Kasumi-1 (cell line): Measurements from ENCODE around the gene MYOM1.

Source experiments
- DNase-seq, 2 experiments: peaks; one replicate each; lab custom pipeline; 2025; lab: John Stamatoyannopoulos, UW

MYOM1 gene

DNA sequence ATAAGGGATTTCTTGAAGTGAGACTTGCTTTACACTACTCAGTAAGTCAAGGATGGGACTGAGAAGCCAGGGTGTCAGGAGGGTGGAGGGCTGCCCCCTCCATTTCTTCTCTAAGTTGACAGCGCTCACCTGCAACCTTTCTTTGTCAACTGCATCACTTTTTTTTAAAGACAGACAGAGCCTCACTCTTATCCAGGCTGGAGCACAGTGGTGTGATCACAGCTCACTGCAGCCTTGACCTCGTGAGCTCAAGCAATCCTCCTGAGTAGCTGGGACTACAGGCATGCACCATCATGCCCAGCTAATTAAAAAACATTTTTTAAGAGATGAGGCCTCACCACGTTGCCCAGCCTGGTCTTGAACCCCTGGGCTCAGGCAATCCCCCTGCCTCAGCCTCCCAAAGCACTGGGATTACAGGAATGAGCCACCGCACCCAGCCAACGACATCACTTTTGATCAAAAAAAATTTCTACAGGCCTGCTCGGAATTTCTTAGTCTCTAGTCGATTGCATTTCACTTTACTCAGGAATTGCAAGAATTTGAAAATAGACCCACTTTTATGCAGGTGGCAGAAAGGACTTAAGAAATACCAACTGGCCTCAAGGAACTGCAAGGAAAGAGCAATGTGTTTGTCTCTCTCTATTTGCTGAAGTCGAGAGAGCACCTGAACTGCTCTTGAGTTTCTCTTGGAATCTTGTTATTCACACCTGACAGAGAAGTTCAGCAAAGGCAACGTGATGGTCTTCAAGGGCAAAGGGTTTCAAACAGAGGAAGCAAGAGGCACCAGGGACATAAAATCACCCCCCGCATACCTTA lies 101.4 kb downstream of the MYOM1 start:
- no peak for DNase-seq

DNA sequence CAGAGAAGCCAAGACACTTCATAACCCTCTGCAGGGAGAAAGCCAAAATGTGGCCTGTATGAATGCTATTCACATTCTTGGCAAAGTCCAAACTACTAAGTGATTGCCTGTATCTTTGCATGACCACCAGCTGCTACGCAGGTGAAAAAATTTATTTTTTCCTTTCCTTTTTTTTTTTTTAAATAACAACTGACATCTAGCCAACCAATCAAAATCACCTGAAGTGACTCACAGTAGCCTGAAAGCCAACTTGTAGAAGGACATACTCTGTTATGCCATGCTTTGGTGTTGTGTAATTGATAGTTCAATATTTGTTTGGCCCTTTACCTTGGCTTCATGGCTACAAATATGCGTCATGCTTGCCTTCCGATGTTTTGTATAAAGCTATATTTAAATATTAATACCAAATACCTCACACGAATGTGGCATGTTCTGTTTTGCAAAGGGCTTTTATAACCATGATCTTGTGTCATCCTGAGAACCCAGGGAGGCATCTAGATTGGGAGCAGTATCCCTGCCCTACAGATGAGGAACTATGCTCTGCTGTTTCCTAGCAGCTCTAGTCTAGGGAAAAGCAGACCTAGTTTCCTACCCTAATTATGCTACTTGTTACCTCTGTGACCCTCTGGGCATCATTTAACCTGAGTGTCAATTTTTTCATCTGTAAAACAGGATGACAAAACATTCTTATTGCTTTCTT lies 102.1 kb downstream of the MYOM1 start:
- DNase-seq, result no peak

DNA sequence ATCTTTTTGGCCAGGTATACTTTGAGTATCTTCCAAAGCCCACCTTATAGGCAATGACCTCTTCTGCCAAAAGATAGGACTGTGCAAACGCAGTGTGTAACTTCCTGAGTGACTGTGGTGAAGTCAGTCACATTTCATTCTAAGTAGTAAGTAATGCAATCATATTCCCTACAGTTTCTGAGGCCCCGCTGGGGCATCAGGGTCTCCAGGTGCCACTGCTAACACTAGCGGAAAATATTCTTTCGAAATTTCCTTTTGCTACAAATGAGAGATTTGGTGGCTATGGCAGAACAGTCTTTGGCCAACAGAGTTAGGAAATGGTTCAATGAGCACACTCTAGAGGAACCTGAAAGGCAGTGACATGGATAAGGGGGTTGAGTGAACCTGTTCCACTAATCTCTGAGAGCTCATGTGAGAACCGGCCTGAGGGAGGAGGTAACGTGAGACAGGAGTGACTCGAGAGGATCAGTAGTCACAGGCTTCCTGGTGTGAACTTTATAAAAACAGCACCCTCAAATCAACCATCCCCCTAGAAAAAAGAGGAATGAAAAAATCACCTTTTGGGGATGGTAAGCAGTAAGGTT lies 104.2 kb downstream of the MYOM1 start:
- no peak for DNase-seq

DNA sequence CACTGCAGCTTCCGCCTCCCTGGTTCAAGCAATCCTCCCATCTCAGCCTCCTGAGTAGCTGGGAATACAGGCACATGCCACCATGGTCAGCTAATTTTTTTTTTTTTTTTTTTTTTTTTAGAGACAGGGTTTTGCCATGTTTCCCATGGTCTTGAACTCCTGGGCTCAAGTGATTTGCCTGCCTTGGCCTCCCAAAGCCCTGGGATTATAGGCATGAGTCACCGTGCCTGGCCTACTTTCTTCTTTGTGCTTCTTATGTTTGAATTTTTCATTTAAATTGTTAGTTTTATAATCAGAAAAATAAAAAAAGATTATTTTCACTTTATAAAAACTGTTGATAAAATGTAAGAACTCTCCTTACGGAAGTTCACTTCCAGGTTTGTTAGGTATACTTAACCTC lies 105.3 kb downstream of the MYOM1 start:
- no peak for DNase-seq

DNA sequence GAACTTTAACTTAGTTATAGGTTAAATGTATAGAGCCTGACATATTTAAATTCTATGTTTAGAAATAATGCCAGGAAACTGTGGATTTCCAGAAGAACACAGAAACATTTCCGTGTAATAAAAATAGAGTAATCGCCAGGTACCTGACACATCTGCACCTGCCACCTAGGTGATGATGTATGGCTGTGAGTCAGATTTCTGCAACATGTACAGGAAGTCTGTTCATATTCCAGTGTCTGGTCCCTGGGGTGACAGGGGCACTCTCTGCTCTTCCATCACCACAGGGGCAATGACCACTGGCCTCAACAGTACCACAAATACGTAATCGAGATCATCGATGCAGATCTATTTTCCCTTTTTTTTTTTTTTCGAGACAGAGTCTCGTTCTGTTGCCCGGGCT lies 105.7 kb downstream of the MYOM1 start:
- no peak for DNase-seq

DNA sequence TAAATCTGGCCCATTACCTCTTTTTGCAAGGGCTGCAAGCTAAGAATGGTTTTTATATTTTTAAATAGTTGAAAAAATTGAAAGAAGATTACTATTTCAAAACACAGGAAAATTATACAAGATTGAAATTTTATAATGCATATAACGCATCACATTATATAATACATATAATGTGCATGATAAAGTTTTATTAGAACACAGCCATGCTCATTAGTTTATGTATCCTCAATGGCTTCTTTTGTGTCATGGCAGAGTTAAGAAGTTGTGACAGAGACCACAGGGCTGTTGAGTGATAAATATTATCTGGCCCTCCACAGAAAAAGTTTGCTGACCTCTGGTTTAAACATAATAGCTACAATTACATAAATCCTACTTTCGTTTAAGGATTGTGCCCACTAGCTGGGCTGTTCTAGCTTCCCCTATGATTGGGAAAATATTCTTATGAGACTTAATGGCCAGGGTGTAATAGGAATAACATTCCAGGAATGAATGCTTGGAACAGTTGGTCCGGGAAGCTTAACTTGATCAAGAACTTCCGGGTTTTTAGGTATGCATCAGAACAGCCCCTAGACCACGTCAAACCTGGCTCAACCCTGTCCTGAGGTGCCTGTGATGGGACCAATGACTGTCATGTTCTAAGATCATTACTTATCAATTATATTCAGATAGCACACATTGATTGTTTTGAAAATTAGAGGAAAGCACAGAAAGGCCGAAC lies 108.1 kb downstream of the MYOM1 start:
- no peak for DNase-seq

DNA sequence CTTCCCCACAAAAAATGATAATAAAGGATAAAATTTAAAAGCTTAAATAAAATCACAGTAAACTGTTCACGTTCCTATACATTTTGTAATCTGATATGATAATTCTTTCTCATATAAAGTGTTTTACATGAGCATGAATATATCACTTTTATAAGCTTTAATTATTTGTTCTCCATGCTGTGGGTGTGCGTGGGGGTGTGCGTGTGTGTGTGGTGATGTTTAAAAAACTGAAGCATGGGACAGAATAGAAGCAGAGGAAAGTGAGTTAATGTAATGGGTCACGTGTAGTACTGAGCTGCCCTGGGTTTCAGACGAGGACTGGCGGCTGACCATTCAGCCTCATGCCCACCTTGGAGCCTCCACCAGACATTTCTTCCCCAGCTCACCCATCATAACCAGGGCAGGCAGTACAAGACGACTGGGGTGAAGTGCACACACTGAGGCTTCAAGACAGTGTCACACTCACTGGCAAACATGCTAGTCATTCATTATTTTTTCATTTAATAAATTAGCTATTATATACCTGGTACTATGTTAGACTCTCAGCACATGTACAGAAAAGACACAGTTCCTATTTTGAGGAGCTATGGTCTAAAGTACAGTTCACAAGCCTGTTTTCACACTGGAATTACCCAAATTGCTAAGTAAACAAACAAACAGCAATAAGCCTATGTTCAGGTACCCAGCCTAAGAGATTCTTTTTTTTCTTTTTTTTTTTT lies 109.6 kb downstream of the MYOM1 start:
- no peak for DNase-seq

DNA sequence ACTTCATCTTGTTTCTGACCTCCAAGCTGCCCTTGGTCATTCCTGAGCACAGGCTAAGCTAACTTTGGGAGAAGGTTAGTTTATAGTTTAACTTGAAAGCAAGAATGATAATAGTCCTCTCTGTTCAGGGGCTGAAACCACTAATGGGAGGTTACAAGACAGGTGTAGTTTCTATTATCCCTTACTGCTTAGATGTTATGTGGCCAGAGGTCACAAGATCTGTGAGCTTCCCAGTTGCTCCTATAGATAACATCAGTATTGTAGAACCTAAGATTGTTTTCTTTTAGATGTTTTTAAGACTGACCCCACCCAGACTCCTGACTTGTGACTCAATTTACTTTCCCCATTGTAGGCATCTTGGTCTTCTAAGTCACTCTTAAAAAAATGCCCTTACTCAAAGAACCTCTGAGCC lies 112.0 kb downstream of the MYOM1 start:
- no peak for DNase-seq

DNA sequence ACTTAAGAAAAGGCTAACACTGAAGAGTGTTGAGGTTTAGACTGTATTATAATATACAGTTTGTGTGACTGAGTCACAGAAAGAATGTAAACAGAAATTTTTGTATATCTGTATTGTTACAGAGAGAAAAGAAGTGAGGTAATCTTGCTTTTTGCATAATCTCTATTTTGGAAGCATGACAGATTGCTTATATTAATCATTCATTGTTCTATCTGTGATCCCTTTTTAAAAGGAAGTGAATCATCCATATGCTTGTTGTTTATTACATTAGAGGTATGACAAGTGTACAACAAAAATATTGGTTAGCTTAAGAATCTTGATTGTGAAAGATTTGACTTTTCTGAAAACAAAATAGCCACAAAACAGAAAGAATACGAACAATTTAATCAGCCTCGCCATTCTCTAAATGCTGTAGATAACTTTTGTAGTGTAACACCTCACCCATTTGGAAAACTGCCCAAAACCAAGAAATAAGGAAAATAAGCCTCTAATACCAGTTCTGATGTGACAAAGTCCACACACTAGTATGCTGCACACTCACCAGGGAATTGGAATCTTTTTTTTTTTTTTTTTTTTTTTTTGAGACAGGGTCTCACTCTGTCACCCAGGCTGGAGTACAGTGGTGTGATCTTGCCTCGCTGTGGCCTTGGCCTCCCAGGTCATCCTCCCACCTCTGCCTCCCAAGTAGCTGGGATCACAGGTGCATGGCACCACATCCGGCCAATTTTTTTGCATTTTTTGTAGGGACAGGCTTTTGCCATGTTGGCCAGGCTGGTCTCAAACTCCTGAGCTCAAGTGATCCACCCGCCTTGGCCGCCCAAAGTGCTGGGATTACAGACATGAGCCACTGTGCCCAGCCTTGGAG lies 115.3 kb downstream of the MYOM1 start:
- no peak for DNase-seq

DNA sequence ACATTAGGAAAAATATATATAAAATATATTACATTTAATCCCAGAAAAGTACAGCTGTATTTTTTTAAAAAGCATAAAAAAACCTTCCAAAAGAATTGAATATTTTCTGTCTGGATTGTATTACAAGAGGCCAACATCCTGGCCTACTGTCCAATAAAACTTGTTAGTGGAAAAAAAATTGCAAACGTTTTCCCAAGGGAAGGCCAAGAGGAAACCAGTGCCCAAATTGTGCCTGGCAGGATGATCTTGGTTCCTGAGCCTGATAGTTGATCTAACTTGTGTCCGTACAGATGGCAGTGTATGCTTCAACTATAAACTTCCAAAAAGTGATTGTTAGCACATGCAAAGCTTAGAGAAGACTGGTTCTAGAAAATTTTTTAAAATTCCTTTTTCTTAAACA lies 116.2 kb downstream of the MYOM1 start:
- no peak for DNase-seq

DNA sequence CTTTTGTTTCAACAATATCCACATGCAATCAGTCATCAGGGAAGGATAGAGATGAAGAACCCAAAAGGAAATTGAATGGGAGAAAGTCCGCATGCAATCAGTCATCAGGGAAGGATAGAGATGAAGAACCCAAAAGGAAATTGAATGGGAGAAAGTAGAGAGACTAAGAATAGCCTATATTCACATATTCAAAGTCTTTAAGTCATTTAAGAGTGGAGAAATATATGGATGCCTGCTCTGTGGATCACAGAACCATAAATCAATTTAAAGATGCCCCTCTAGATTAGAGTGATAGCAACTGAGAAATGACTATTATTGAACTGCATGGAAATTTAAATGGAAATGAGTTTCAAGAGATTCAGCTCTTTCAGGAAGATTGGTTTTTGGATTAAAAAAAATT lies 116.8 kb downstream of the MYOM1 start:
- DNase-seq, result no peak

DNA sequence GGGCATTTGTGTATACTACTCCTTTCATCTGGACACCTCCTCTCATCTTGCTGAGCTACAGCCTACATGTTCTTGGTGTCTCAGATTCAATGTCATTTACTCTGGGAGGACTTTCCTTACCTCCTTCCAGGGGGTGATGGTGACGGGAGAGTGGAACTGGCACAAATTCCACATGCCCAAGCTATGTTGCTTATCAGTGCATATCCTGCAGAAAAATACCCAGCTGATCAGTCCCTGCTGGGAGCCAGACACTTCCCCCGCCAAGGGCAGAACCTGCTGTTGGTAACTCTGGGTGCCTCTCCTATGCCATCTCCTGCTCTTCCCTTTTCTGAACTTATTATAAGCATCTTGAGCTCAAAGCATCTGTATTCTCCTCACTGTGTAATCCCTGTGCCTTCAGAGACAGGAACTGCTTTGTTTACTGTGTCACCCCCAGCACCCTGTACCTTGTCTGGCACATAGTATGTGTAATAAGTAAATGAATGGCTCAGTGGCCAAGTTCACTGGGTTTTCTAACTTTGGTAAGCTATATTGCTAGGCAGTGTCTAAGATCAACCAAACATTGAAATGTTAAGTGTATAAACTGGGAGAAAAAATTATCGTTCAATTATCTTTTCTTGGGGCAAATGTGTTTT lies 119.2 kb downstream of the MYOM1 start:
- DNase-seq, result no peak

DNA sequence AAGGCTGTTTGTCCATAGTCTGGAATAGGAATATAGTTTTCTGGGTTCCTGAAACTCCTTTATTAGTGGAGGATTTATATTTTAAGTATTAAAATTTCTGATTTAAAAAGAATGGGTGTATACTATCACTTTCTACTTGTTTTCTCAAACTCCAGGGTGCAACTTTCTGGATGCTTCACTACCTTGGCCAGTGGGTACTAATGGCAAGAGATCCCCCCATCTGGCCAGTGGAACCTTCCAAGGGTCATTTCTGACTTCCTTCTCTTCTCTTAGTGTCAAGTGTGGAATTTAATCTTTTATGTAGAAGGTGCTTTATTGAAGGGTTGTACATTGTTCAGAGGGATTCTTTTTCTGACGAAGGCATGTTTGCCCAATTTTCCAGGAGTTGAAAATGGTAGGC lies 120.4 kb downstream of the MYOM1 start:
- no peak for DNase-seq

DNA sequence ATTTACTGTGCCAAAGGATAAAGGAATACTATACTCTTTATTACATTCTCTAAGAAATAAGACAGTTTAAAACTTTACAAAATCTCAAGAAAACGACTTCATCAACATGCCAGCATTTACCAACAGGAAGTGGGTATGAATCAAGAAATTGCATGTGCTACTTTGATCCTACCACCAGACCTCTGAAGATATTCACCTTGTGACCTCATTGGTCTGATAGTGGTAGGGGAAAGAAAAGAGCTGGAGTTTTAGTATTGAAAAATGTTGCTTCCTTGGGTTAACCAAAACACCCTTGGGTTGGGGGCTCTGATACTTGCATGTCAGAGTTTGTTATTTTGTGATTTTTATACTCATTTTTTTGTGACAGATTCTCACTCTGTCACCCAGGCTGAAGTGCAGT lies 122.7 kb downstream of the MYOM1 start:
- no peak for DNase-seq

DNA sequence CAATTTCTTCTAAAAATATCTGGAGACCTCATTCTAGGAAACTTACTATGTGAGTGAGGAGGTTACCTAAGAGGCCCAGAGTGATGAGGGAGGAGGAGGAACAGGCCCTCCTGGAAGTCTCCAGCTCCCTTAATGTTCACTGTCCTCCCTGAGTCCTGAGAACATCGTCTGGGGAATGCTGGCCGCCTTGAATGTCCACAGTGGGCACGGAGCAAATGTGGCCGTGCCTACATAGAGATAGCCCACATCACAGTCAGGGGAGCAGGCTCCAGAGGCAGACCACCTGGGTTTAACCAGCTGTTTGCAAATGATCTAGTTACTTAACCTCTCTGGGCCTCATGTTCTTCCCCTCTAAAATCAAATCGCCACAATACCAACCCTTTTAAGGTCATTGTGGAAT lies 123.8 kb downstream of the MYOM1 start:
- DNase-seq, result no peak

DNA sequence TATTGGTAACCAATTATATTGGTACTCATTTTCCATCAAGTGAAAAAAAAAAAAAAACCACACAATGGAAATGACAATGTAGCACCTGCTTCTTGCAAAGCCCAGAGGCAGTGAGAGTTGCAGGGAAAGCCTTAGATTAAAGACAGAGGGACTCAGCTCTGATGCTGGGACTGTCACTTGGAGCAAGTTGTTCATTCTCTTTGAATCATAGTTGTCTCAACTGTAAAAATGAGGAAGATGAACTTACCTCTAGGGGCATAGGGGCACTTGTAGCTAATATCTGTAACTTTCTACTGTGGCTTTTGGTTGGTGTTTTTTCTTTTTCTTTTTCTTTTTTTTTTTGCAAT lies 125.5 kb downstream of the MYOM1 start:
- peak in 1 of 2 experiments; percentile 8 for DNase-seq

DNA sequence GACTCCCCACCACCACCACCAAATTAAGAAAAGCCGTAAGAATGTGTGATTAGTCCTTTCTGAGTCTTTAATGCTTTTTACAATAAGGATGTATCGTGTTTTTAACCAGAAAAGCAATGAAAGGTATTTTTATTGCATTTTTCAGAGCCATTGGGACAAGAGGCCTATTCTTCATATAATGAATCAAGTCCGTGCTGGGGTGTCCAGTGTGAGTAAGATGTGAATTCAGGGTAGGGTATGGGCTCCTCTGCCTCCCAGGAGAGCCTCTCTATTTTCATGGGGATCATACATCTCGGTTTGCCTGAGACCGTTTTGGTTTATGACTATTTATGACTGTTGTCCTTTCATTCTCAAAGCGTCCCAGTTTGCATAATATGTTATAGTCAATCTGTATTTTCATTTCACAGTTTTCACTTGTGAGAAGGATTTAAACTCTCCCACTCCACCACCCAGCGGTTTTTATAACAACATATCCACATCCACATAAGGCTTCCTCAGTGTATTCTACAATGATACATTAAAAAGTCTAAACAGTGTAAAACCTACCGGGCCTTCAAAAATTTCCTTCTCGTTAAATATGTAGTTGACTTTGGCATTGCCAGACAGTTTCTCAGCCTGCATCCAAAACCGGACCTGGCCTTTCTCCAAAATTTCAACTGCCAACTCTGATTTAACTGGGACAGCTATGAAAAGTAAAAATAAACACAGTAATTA lies 126.0 kb downstream of the MYOM1 start:
- DNase-seq, result no peak

DNA sequence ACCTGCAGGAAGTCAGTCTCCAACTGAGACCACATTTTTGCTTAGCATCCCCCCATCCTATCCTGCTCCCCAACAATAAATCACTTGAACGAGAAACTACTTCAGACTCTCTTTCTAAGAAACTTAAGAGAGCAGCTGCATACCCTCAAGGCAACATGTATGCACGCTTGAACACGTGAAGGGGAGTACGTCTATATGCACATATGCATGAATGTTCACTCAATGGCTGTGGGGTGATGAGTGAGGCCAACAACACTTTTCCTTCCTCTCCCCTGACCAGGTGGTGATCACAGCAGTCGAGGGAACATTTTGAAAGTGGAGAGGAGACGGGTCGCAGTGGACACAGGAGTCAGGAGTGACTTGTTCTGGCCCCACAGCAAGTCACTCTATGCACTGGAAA lies 127.0 kb downstream of the MYOM1 start:
- no peak for DNase-seq

DNA sequence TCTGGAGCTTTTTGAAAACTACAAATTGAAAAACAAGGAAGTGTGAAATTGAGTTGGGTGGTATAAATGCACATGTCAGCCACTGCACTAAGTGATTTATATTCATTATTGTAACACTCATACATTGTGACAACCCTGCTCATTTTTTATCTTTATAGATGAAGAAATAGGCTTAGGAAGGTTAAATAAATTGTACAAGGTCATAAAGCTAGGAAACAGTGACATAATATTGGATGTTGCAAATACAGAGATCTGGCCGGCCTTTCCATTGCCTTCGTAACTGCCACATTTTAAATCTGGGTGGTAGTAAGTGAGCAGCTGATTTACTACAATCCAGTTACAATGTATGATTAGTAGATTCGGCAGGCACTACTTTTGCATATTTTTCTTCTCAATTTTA lies 130.2 kb downstream of the MYOM1 start:
- DNase-seq, result no peak

DNA sequence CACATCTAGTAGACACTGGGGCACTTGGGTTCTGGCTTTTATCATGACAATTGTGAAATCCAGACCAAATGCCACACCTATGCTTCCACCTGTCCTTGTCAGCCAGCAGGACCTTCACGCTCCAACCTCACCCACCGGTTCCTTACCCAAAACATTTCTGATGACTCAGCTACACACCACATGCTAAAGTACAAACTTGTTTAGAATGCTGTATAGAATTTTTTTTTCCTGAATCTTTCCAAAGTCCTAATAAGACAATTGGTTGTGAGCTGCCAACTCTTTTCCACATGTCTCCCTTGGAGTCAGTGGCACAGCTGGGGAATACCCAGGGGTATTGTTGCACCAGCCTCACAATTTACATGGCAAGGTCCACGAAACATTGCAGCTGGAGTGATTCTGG lies 131.3 kb downstream of the MYOM1 start:
- DNase-seq, result no peak
